Suprapubic skin (tissue), 4 donors: ENCODE results near the gene CEP95. TPM values are rescaled to one million over a fixed set of nuclear protein-coding genes. Genes with fewer than 3 reads are reported as not detected.

ENCODE experiments used
- DNase-seq, 2 donors: peaks; one replicate each; pipeline ENCODE4 v3.0.0-alpha.2; 2019; ENCODE audit warnings: low spot score in 2 of 2
- H3K27ac ChIP-seq: fragments of 200-600 bp; sonication (generic); one replicate; pipeline ENCODE4 v1.5.1; 2019
- H3K27me3 ChIP-seq: fragments of 200-600 bp; sonication (generic); one replicate; pipeline ENCODE4 v1.5.1; 2019
- H3K36me3 ChIP-seq: fragments of 200-600 bp; sonication (generic); one replicate; pipeline ENCODE4 v1.5.1; 2019
- H3K4me1 ChIP-seq: fragments of 200-600 bp; sonication (generic); one replicate; pipeline ENCODE4 v1.5.1; 2019
- H3K4me3 ChIP-seq: fragments of 200-600 bp; sonication (generic); one replicate; pipeline ENCODE4 v1.5.1; 2019; ENCODE audit warnings: mild to moderate bottlenecking
- H3K9me3 ChIP-seq: fragments of 200-600 bp; sonication (generic); one replicate; pipeline ENCODE4 v1.5.1; 2019
- EP300 ChIP-seq: sonication (generic); formaldehyde crosslinking; IDR thresholded peaks from one replicate; pipeline ENCODE4 v1.6.1; 2017; ENCODE audit warnings: antibody characterized with exemption
- POLR2A ChIP-seq, 2 donors: fragments of 450-650 bp; IDR thresholded peaks; one replicate each; pipeline ENCODE4 v1.6.1; 2017; ENCODE audit warnings: antibody characterized with exemption in 2 of 2, mild to moderate bottlenecking in 2 of 2, moderate library complexity in 2 of 2
- POLR2AphosphoS5 ChIP-seq, 3 donors: sonication (generic); formaldehyde crosslinking; IDR thresholded peaks; one replicate each; pipeline ENCODE4 v1.6.1; 2017; ENCODE audit warnings: antibody characterized with exemption in 3 of 3
- WGBS: methylation state at CpG from one replicate; pipeline ENCODE4 v1.1.5; 2018; 5-methylcytosine and 5-hydroxymethylcytosine counted together
- total RNA-seq, 4 donors: library from RNA; depleted of rRNA; stranded (reverse); fragments of >200 nt; gene quantifications; one replicate each; pipeline ENCODE4 v1.1.0, GENCODE V29; 2016
- TF ChIP-seq, protein P1 (sequence below), 2 donors: fragments of 200-600 bp in 1 of 2; fragments of 450-650 bp in 1 of 2; sonication (generic) in 1 of 2; IDR thresholded peaks; one replicate each; pipeline ENCODE4 v1.5.1; 2016 to 2019; ENCODE audit warnings: antibody characterized with exemption in 2 of 2, mild to moderate bottlenecking in 1 of 2, moderate library complexity in 1 of 2

Gene CEP95
- total RNA-seq, 4 donors from 2014 or later = 46.8 to 200 (median 61.5) TPM

DNA sequence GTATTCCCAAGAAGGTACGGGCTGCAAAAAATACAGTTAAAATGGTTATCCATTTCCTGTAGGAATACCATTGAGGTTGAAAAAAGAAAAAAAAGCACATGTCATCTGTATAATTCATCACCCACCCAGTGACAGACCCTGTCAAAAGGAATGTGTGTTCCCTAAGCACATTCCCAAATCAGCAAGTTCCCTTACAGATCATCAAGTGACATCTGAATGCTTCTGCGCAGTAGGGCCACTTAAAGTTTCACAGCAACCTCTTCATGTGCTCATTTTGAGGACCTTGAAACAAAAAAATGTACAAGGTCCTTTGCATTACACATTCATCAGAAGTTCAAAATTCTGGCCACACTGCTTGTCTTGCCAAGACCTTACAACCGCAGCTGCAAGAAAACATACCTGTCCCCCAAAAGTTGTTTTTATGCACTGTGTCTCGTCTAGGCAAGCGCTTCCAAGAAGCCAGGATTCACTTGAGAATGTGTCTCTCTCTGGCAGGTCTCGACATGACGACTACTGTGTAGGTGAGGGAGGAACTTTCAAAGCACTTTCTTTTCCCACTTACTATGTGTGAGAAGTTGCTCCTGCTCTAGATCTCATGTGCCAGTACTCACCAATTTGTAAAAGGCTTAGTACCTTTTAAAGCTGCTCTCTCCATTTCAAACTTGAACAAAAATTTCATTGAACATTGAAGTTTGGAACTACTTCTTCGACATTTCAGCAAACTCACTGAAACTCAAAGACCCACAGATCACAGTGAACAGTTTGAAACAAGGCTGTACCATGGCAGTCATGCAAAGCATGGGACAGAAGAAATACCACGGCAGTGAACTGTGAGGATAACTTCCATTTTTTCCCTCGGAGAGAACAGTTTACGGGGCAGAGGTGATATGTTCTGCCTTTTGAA is 5.7 kb upstream of the CEP95 start:
- Histone ChIP-seq H3K4me1 (peaks cover 78% of the 10 kb centered on the region), H3K9me3 (no peaks in the 10 kb centered on the region), H3K27ac (no peak overlapping the region), H3K36me3 (peaks cover 64% of the 10 kb centered on the region), H3K4me3 (peak overlapping the region; percentile 5), H3K27me3 (no peaks in the 10 kb centered on the region)
- 56% methylated on average over 11 of the region's 11 CpGs for WGBS
- DNase-seq = no peak
- TF ChIP-seq EP300 = no peak

DNA sequence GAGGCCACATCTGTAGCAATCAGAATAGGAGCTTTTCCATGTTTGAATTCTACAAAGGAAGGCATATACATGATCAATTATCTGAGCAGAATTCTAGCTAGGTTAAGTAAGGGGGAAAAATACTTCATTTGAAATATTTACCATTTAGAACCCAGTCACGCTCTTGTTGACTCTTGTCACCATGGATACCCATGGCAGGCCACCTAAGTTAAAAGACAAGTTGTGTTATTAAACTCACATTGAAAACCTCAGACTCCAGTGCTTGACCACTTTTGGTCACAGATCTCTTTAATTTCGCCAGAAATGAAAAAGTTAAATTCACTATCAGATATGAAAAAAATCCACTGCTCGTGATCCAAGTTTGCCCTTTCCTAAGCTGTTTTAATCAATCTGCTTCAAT is 4.8 kb upstream of the CEP95 start:
- Histone ChIP-seq H3K4me1 (peaks cover 74% of the 10 kb centered on the region), H3K27ac (no peak overlapping the region), H3K9me3 (no peaks in the 10 kb centered on the region), H3K4me3 (peak overlapping the region; percentile 5), H3K36me3 (peaks cover 64% of the 10 kb centered on the region), H3K27me3 (no peaks in the 10 kb centered on the region)
- TF ChIP-seq POLR2AphosphoS5 (IDR thresholded peaks at IDR 0.05) (peak in 1 of 3 donors; percentile 6), EP300 (no peak), POLR2A (IDR thresholded peaks at IDR 0.05) (no peak)
- WGBS = 83% methylated on average over 3 of the region's 3 CpGs
- DNase-seq = no peak

DNA sequence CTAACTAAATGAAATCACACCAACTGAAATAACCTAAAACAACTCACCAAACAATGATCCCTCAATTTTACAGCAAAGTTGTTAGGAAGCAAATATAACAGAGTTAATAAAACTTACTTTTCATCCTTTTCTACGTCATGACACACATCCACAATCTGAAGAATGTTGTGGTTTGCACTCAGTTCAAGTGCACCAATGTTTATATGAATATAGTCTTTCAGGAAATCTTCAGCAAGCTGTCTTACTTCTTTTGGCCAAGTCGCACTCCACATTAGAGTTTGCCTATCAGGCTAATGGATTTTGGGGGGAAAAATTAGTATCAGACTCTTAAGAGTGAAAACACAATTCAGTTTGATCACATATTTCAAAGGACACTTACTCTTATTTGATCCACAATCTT is 4.0 kb upstream of the CEP95 start:
- peak overlapping the region; percentile 10 for H3K27ac ChIP-seq
- DNase-seq = no peak
- H3K4me3 ChIP-seq = peak overlapping the region; percentile 93
- TF ChIP-seq POLR2AphosphoS5 (IDR thresholded peaks at IDR 0.05) (no peak), EP300 (no peak), POLR2A (IDR thresholded peaks at IDR 0.05) (no peak)
- TF ChIP-seq, protein P1, sequence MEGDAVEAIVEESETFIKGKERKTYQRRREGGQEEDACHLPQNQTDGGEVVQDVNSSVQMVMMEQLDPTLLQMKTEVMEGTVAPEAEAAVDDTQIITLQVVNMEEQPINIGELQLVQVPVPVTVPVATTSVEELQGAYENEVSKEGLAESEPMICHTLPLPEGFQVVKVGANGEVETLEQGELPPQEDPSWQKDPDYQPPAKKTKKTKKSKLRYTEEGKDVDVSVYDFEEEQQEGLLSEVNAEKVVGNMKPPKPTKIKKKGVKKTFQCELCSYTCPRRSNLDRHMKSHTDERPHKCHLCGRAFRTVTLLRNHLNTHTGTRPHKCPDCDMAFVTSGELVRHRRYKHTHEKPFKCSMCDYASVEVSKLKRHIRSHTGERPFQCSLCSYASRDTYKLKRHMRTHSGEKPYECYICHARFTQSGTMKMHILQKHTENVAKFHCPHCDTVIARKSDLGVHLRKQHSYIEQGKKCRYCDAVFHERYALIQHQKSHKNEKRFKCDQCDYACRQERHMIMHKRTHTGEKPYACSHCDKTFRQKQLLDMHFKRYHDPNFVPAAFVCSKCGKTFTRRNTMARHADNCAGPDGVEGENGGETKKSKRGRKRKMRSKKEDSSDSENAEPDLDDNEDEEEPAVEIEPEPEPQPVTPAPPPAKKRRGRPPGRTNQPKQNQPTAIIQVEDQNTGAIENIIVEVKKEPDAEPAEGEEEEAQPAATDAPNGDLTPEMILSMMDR (IDR thresholded peaks at IDR 0.05) = no peak
- H3K9me3 ChIP-seq = no peaks in the 10 kb centered on the region
- peaks cover 69% of the 10 kb centered on the region for H3K4me1 ChIP-seq
- peaks cover 64% of the 10 kb centered on the region for H3K36me3 ChIP-seq
- H3K27me3 ChIP-seq = no peaks in the 10 kb centered on the region
- WGBS = 73% methylated on average over 2 of the region's 2 CpGs

DNA sequence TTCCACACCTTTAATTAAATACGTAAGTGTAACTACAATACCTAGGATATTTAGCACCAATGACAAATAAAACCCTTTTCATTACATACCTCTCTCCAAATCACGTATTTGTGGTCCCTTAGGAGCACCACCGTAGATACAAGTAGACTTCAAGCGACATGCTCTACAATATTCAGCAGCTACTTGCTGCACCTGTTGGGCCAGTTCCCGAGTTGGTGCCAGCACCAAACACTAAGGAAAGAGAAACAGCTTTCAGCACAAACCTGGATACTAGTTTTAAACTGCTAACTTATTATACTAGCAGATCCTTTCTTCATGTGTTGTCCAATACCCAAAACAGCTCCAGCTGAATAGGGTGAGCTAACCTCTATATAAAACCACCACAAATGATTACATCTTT is 3.4 kb upstream of the CEP95 start:
- Histone ChIP-seq H3K27me3 (no peaks in the 10 kb centered on the region), H3K4me3 (peak overlapping the region; percentile 93), H3K4me1 (peaks cover 71% of the 10 kb centered on the region), H3K27ac (no peak overlapping the region), H3K36me3 (peaks cover 63% of the 10 kb centered on the region), H3K9me3 (no peaks in the 10 kb centered on the region)
- TF ChIP-seq POLR2AphosphoS5 (IDR thresholded peaks at IDR 0.05) (no peak), POLR2A (IDR thresholded peaks at IDR 0.05) (no peak), EP300 (no peak)
- TF ChIP-seq, protein P1 (IDR thresholded peaks at IDR 0.05) = no peak
- DNase-seq = no peak
- WGBS = 47% methylated on average over 5 of the region's 5 CpGs

DNA sequence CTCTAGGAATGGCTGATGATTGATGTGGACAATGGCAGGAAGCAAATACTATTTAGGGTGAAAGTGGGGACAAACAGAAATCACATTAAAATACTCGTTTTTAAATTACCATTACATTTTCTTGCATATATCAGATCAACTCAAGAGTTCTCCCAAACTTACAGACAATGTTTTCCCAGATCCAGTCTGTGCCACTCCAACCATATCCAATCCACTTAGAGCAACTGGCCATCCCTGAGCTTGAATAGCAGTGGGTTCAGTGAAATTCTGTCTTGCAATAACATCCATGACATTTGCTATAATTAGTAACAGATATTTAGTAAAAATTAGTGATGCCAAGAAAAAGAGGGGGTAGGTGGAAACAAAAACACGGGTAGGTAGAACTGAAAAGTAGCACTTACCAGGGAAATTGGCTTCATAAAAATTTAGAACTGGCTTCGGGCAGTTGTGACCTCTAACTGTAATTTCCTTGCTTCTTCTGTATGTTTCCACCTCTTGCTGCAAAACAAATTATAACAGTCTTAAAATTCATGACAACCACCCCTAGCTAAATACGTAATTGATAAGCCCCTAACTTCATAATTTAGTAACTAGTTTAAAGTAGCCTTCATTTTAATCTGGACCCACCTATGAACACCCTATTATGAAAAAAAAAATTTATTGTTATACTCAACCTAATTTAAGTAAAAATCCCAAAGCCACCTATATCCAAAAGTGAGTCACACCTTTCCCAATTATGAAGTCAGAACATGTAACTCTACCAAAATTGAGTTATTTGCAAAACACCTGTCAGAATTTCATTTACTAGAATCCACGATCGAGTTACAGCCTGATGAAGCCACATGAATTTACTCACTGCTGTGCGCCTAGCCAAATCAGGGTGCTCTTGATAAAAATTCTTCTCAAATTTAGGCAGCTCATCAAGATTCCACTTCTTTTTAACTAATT is 2.7 kb upstream of the CEP95 start:
- TF ChIP-seq POLR2AphosphoS5 (IDR thresholded peaks at IDR 0.05) = no peak
- TF ChIP-seq, protein P1 (IDR thresholded peaks at IDR 0.05) = no peak
- TF ChIP-seq EP300 = no peak
- TF ChIP-seq POLR2A (IDR thresholded peaks at IDR 0.05) = no peak
- H3K4me3 ChIP-seq = peak overlapping the region; percentile 93
- H3K27me3 ChIP-seq = no peaks in the 10 kb centered on the region
- peak overlapping the region; percentile 98 for H3K27ac ChIP-seq
- WGBS = 16% methylated on average over 7 of the region's 7 CpGs
- DNase-seq = no peak
- peaks cover 71% of the 10 kb centered on the region for H3K4me1 ChIP-seq
- H3K9me3 ChIP-seq = no peaks in the 10 kb centered on the region
- H3K36me3 ChIP-seq = peaks cover 55% of the 10 kb centered on the region
